K562 (cell line): ENCODE measurements around the gene ADAM30. TPM values are rescaled to one million over a fixed set of nuclear protein-coding genes. Genes with fewer than 3 reads are reported as not detected.

Experiments
- ATAC-seq: fragments of 200-7000 bp; cut with Tn5 transposase; 3 replicates; pipeline ENCODE4 v1.9.1; 2020; ENCODE audit warnings: moderate library complexity
- BruUV-seq: library from RNA; stranded (reverse); fragments of 400-500 nt; replicated peaks from 2 replicates; lab custom pipeline; 2021; lab: Mats Ljungman, UMichigan
- CTCF ChIA-PET: fragments of 300-600 bp; formaldehyde crosslinking; extraction: SDS; loops from one replicate; lab custom pipeline; 2021; ENCODE audit warnings: low intra/inter-chr PET ratio; lab: Yijun Ruan, JAX
- POLR2A ChIA-PET: fragments of 300-600, 350-650 bp; sonication (Branson Sonifier 250); formaldehyde crosslinking; extraction: SDS; loops from one replicate; lab custom pipeline; 2021; ENCODE audit warnings: antibody characterized with exemption, inconsistent platforms; lab: Yijun Ruan, JAX
- DNase-seq, 4 experiments: peaks; one replicate each; pipeline versions ENCODE4 v3.0.0 to v3.0.0-alpha.2; 2011 to 2018; ENCODE audit warnings: low spot score in 3 of 4, mixed read lengths in 3 of 4; ENCODE audit errors: extremely low read depth in 1 of 4
- FAIRE-seq: peaks from 2 replicates; lab custom pipeline; 2011; peaks lifted over from hg19 to GRCh38; lab: Jason Lieb, UNC
- H2AFZ ChIP-seq: 2 replicates; pipeline ENCODE4 v1.6.0; 2011; ENCODE audit warnings: low read depth, low read length, control low read depth, inconsistent platforms
- H3K27ac ChIP-seq: fragments of 200-600 bp; 3 replicates; pipeline ENCODE4 v1.8.0; 2011; ENCODE audit warnings: low read depth, mild to moderate bottlenecking, control low read depth, inconsistent platforms, low read length, moderate library complexity, mixed read lengths; ENCODE audit errors: extremely low read depth
- H3K27me3 ChIP-seq, 2 experiments: fragments of 300-600 bp in 1 of 2; 2 replicates in 1 of 2; 3 replicates in 1 of 2; pipeline versions ENCODE4 v1.6.0 to v1.8.0; 2011; ENCODE audit warnings: inconsistent platforms in 2 of 2, low read length in 2 of 2, mild to moderate bottlenecking in 1 of 2, mixed read lengths in 1 of 2, moderate library complexity in 1 of 2; ENCODE audit not compliant: control insufficient read depth in 2 of 2, insufficient read depth in 2 of 2
- H3K36me3 ChIP-seq: fragments of 300-600 bp; 3 replicates; pipeline ENCODE4 v1.8.0; 2011; ENCODE audit warnings: mild to moderate bottlenecking, low read length, inconsistent platforms; ENCODE audit not compliant: control insufficient read depth, insufficient read depth
- H3K4me1 ChIP-seq, 2 experiments: fragments of 200-600 bp in 1 of 2; replicated peaks in 1 of 2; 2 replicates in 1 of 2; 3 replicates in 1 of 2; pipeline versions ENCODE4 v1.5.1 to v1.8.0; 2011; ENCODE audit warnings: inconsistent platforms in 2 of 2, low read length in 2 of 2, mild to moderate bottlenecking in 1 of 2, mixed read lengths in 1 of 2, moderate library complexity in 1 of 2; ENCODE audit not compliant: control insufficient read depth in 2 of 2, insufficient read depth in 2 of 2
- H3K4me2 ChIP-seq: 2 replicates; pipeline ENCODE4 v1.6.1; 2011; ENCODE audit warnings: low read length, control low read depth, inconsistent platforms, mixed read lengths; ENCODE audit not compliant: insufficient read depth
- H3K4me3 ChIP-seq: fragments of 200-600 bp; sonication (generic), shearing (Covaris generic); 2 replicates; pipeline ENCODE4 v1.5.1; 2016; ENCODE audit warnings: control low read depth, inconsistent platforms
- H3K79me2 ChIP-seq: fragments of 200-600 bp; 3 replicates; pipeline ENCODE4 v1.8.0; 2011; ENCODE audit warnings: low read length, inconsistent platforms; ENCODE audit not compliant: control insufficient read depth, insufficient read depth
- H3K9ac ChIP-seq, 2 experiments: 2 replicates each; pipeline versions ENCODE4 v1.6.0 to v1.6.1; 2011; ENCODE audit warnings: low read depth in 2 of 2, low read length in 2 of 2, control low read depth in 1 of 2, inconsistent platforms in 1 of 2, mild to moderate bottlenecking in 1 of 2, mixed read lengths in 1 of 2; ENCODE audit not compliant: insufficient read depth in 1 of 2
- H3K9me1 ChIP-seq: one replicate; pipeline ENCODE4 v1.6.0; 2011; ENCODE audit warnings: inconsistent platforms, mild to moderate bottlenecking, low read length, moderate library complexity; ENCODE audit not compliant: control insufficient read depth, insufficient read depth
- H3K9me3 ChIP-seq: replicated peaks from 2 replicates; pipeline ENCODE4 v1.5.1; 2011; ENCODE audit warnings: low read depth, low read length, inconsistent platforms; ENCODE audit not compliant: control insufficient read depth, insufficient read depth
- H4K20me1 ChIP-seq: replicated peaks from 2 replicates; pipeline ENCODE4 v1.6.1; 2011; ENCODE audit warnings: low read length, inconsistent platforms, mixed read lengths; ENCODE audit not compliant: control insufficient read depth, insufficient read depth
- NELFE ChIP-seq: IDR thresholded peaks from 2 replicates; pipeline ENCODE4 v1.6.1; 2011; ENCODE audit warnings: mild to moderate bottlenecking; ENCODE audit not compliant: insufficient read depth, insufficient read length
- SIX5 ChIP-seq, 2 experiments: IDR thresholded peaks; 2 replicates each; pipeline ENCODE4 v1.6.1; 2011; ENCODE audit warnings: low read length in 2 of 2, borderline replicate concordance in 1 of 2, low read depth in 1 of 2, mild to moderate bottlenecking in 1 of 2, moderate library complexity in 1 of 2; ENCODE audit not compliant: insufficient read depth in 1 of 2
- ZFX ChIP-seq: sonication (generic); formaldehyde crosslinking; IDR thresholded peaks from 2 replicates; pipeline ENCODE4 v1.8.0; 2022; ENCODE audit warnings: mild to moderate bottlenecking, missing genetic modification reagents, moderate library complexity
- ZNF445 ChIP-seq: fragments of 250-450 bp; sonication (Bioruptor Pico); IDR thresholded peaks from 2 replicates; pipeline ENCODE4 v1.4.0; 2020; ENCODE audit warnings: low read depth, mild to moderate bottlenecking, moderate library complexity
- ZNF668 ChIP-seq: fragments of 250-450 bp; sonication (Bioruptor Pico); IDR thresholded peaks from 2 replicates; pipeline ENCODE4 v1.8.0; 2022; ENCODE audit warnings: mild to moderate bottlenecking, inconsistent platforms
- ZSCAN29 ChIP-seq: fragments of 450-650 bp; IDR thresholded peaks from 2 replicates; pipeline ENCODE4 v1.6.1; 2017
- WGBS: fragments of 100-300 bp; shearing (Covaris generic); methylation state at CpG from one replicate; pipeline ENCODE4 v1.1.6; 2016; ENCODE audit warnings: low coverage, mixed read lengths; ENCODE audit not compliant: insufficient coverage; ENCODE audit errors: missing lambda C conversion rate; 5-methylcytosine and 5-hydroxymethylcytosine counted together
- in situ Hi-C: fragments of 300-500 bp; cut with MboI; formaldehyde crosslinking; loops from 4 replicates; pipeline ENCODE4 v1.15.0; 2018; ENCODE audit warnings: inconsistent platforms, mixed read lengths
- intact Hi-C: fragments of 100-400 bp; cut with micrococcal nuclease; formaldehyde crosslinking; loops from 2 replicates; pipeline ENCODE4 v1.14.2; 2022
- polyA plus RNA-seq, 8 experiments: library from polyadenylated mRNA; depleted of rRNA in 4 of 8; stranded (reverse) in 5 of 8; unstranded in 3 of 8; fragments of >200 nt; fragmentation: Nextera tagmentation in 2 of 8; fragmentation: Illumina TruSeq in 1 of 8; extraction: Ambion mirVana in 2 of 8; extraction: Trizol in 1 of 8; gene quantifications; 2 replicates each; pipeline versions ENCODE4 v1.2.1 to v1.2.3, GENCODE V29; 2011 to 2014; ENCODE audit warnings: inconsistent platforms in 1 of 8, missing spikeins in 1 of 8
- total RNA-seq, 7 experiments: library from RNA; depleted of rRNA in 6 of 7; stranded (reverse); fragments of >200 nt in 6 of 7; fragmentation: Illumina TruSeq in 2 of 7; extraction: Trizol in 2 of 7; gene quantifications; 2 replicates each; pipeline versions ENCODE4 v1.2.1 to v1.2.3, GENCODE V29; 2011 to 2021; ENCODE audit warnings: low replicate concordance in 1 of 7

The ADAM30 gene
- total and polyA plus RNA-seq, 9 of the 15 experiments (the other 6 are each of a cell fraction or from before 2014, with no cell fraction given): not detected

GRCh38 chr1:119910618-119911017 is 14.3 kb upstream of the ADAM30 start:
- H3K79me2 ChIP-seq: no peaks in the 10 kb centered on the region
- TF ChIP-seq NELFE (no peak), ZFX (no peak), ZNF445 (no peak), SIX5 (IDR thresholded peaks at IDR 0.05; ENCODE audit: borderline replicate concordance in 1 of 2, insufficient read depth in 1 of 2, low read depth in 1 of 2, low read length in 2 of 2) (no peak), ZNF668 (CRISPR knock-in tag) (no peak), ZSCAN29 (no peak)
- ATAC-seq: no peak
- no peaks in the 10 kb centered on the region for H3K9me1 ChIP-seq
- POLR2A ChIA-PET: interaction anchor here (1.0 to 1.3 kb wide), 3 partner anchors 11 to 76 kb away, joined by 3 to 4 read pairs (median 3); no protein-coding TSS in a partner anchor
- no peaks in the 10 kb centered on the region for H4K20me1 ChIP-seq
- DNase-seq: no peak
- no peaks in the 10 kb centered on the region for H3K36me3 ChIP-seq
- BruUV-seq: no TSS peak
- no peaks in the 10 kb centered on the region for H3K9me3 ChIP-seq
- H3K27me3 ChIP-seq: peaks cover 10 to 37% of the 10 kb centered on the region in 2 experiments; a peak in 4 of 5 replicates
- H3K4me2 ChIP-seq: no peak overlapping the region
- H3K9ac ChIP-seq: no peak overlapping the region
- CTCF ChIA-PET: no interaction called here
- no peak overlapping the region for H3K27ac ChIP-seq
- H3K4me3 ChIP-seq: no peak overlapping the region
- in situ Hi-C loops: no loop called here
- 1% methylated on average over 4 of the region's 4 CpGs for WGBS
- intact Hi-C loops: no loop called here
- H3K4me1 ChIP-seq: no peaks in the 10 kb centered on the region
- H2AFZ ChIP-seq: no peak overlapping the region
- FAIRE-seq: no peak
